Thymus (tissue), 11 donors: ENCODE data around the gene UGT1A3. TPM values are rescaled to one million over a fixed set of nuclear protein-coding genes. Genes with fewer than 3 reads are reported as not detected.
"Not testable (repeated sequence)": the region's sequence is repeated elsewhere in the genome, so short reads cannot be mapped to it uniquely, and the experiment has no call there.

ENCODE experiments used
- DNase-seq, 9 donors: peaks; one replicate each; pipeline ENCODE4 v3.0.0-alpha.2; 2013; ENCODE audit warnings: low spot score in 9 of 9, low read depth in 6 of 9, missing footprints in 1 of 9
- H3K27ac ChIP-seq, 2 donors: one replicate each; pipeline ENCODE4 v1.5.1; 2013; ENCODE audit warnings: control low read depth in 1 of 2, low read depth in 1 of 2, low read length in 1 of 2, mild to moderate bottlenecking in 1 of 2, moderate library complexity in 1 of 2
- H3K27me3 ChIP-seq, 2 donors: one replicate each; pipeline ENCODE4 v1.5.1; 2013; ENCODE audit warnings: low read length in 1 of 2; ENCODE audit not compliant: control insufficient read depth in 2 of 2, insufficient read depth in 1 of 2
- H3K36me3 ChIP-seq, 2 donors: one replicate each; pipeline ENCODE4 v1.5.1; 2013; ENCODE audit warnings: low read length in 1 of 2, mild to moderate bottlenecking in 1 of 2, moderate library complexity in 1 of 2; ENCODE audit not compliant: control insufficient read depth in 2 of 2, insufficient read depth in 2 of 2
- H3K4me1 ChIP-seq, 2 donors: one replicate each; pipeline ENCODE4 v1.5.1; 2013; ENCODE audit warnings: low read length in 2 of 2; ENCODE audit not compliant: control insufficient read depth in 2 of 2, insufficient read depth in 2 of 2
- H3K4me3 ChIP-seq, 2 donors: one replicate each; pipeline ENCODE4 v1.5.1; 2013; ENCODE audit warnings: low read length in 2 of 2, control low read depth in 1 of 2, mild to moderate bottlenecking in 1 of 2
- H3K9me3 ChIP-seq, 2 donors: one replicate each; pipeline ENCODE4 v1.5.1; 2013; ENCODE audit warnings: low read length in 1 of 2, mild to moderate bottlenecking in 1 of 2; ENCODE audit not compliant: control insufficient read depth in 2 of 2, insufficient read depth in 1 of 2
- WGBS: extraction: QIAGEN DNeasy Blood & Tissue Kit; methylation state at CpG from one replicate; pipeline ENCODE4 v1.1.7; 2013; 5-methylcytosine and 5-hydroxymethylcytosine counted together
- polyA plus RNA-seq: library from polyadenylated mRNA; stranded (reverse); fragments of 200-250 nt; gene quantifications from one replicate; pipeline ENCODE4 v1.2.3, GENCODE V29; 2013
- total RNA-seq: library from RNA; stranded (reverse); fragments of 120-200 nt; gene quantifications from one replicate; pipeline ENCODE4 v1.2.4, GENCODE V29; 2013
- donor health status: healthy.

The UGT1A3 gene
- total and polyA plus RNA-seq, 2 donors: not detected

GRCh38 chr2:233750689-233751088 lies 21.8 kb downstream of the UGT1A3 start:
- not testable (repeated sequence) for DNase-seq

GRCh38 chr2:233751212-233752009 lies 22.6 kb downstream of the UGT1A3 start:
- not testable (repeated sequence) for H3K27me3 ChIP-seq, DNase-seq, H3K36me3 ChIP-seq, H3K4me3 ChIP-seq, H3K9me3 ChIP-seq, H3K4me1 ChIP-seq, H3K27ac ChIP-seq
- 82% methylated on average over 2 of the region's 2 CpGs for WGBS

More at GRCh38 chr2:233750689-233751088, 21.8 kb downstream of the UGT1A3 start:
- H3K9me3 ChIP-seq, H3K4me3 ChIP-seq, H3K27me3 ChIP-seq, H3K36me3 ChIP-seq, H3K27ac ChIP-seq, H3K4me1 ChIP-seq: not testable (repeated sequence)
- 89% methylated on average over 2 of the region's 2 CpGs for WGBS

GRCh38 chr2:233754872-233755611 lies 26.2 kb downstream of the UGT1A3 start:
- H3K27me3 ChIP-seq: no peaks in the 10 kb centered on the region
- no peaks in the 10 kb centered on the region for H3K4me1 ChIP-seq

GRCh38 chr2:233756429-233757081 lies 27.7 kb downstream of the UGT1A3 start:
- no peak for DNase-seq
- Histone ChIP-seq H3K9me3 (no peaks in the 10 kb centered on the region), H3K36me3 (no peaks in the 10 kb centered on the region), H3K4me3 (no peak overlapping the region), H3K4me1 (no peaks in the 10 kb centered on the region), H3K27ac (no peak overlapping the region), H3K27me3 (no peaks in the 10 kb centered on the region)
- 91% methylated on average over 7 of the region's 7 CpGs for WGBS

More at GRCh38 chr2:233754872-233755611, 26.2 kb downstream of the UGT1A3 start:
- H3K4me3 ChIP-seq: no peak overlapping the region
- H3K27ac ChIP-seq: no peak overlapping the region
- no peak for DNase-seq
- peaks cover 0 to 9% of the 10 kb centered on the region in 2 donors for H3K9me3 ChIP-seq
- 94% methylated on average over 44 of the region's 44 CpGs for WGBS
- no peaks in the 10 kb centered on the region for H3K36me3 ChIP-seq

- no peaks in the 10 kb centered on the region for H3K9me3 ChIP-seq
- no peaks in the 10 kb centered on the region for H3K36me3 ChIP-seq
- no peak overlapping the region for H3K27ac ChIP-seq
- no peak overlapping the region for H3K4me3 ChIP-seq
- no peaks in the 10 kb centered on the region for H3K27me3 ChIP-seq
- no peak for DNase-seq
- no peaks in the 10 kb centered on the region for H3K4me1 ChIP-seq
These were observed 29.3 kb downstream of the UGT1A3 start for GRCh38 chr2:233758141-233758540.

GRCh38 chr2:233758849-233759248 lies 30.0 kb downstream of the UGT1A3 start:
- Histone ChIP-seq H3K4me1 (no peaks in the 10 kb centered on the region), H3K9me3 (no peaks in the 10 kb centered on the region), H3K27me3 (no peaks in the 10 kb centered on the region), H3K36me3 (no peaks in the 10 kb centered on the region), H3K27ac (no peak overlapping the region), H3K4me3 (no peak overlapping the region)
- 97% methylated on average over 2 of the region's 2 CpGs for WGBS
- DNase-seq: no peak

GRCh38 chr2:233760043-233760442 lies 31.2 kb downstream of the UGT1A3 start, which contains the start of gene UGT1A1:
Gene UGT1A1, plus strand, starts transcription at chr2:233760270. Its CDS starts 18 bp downstream, at chr2:233760288.
- H3K4me1 ChIP-seq: no peaks in the 10 kb centered on the region
- no peak for DNase-seq
- H3K36me3 ChIP-seq: no peaks in the 10 kb centered on the region
- no peaks in the 10 kb centered on the region for H3K9me3 ChIP-seq
- H3K27ac ChIP-seq: no peak within 1 kb of the TSS
- H3K27me3 ChIP-seq: no peaks in the 10 kb centered on the region
- H3K4me3 ChIP-seq: no peak within 1 kb of the TSS
- 97% methylated on average over 6 of the region's 6 CpGs for WGBS

- Histone ChIP-seq H3K27me3 (no peaks in the 10 kb centered on the region), H3K4me3 (no peak overlapping the region), H3K27ac (no peak overlapping the region), H3K4me1 (no peaks in the 10 kb centered on the region), H3K36me3 (no peaks in the 10 kb centered on the region), H3K9me3 (no peaks in the 10 kb centered on the region)
- 91% methylated on average over 4 of the region's 4 CpGs for WGBS
- DNase-seq: no peak
These were observed 32.4 kb downstream of the UGT1A3 start for GRCh38 chr2:233761040-233761769.
